HG03045 (cell line): ENCODE data around the gene TNIP1.

ENCODE experiments used
- ATAC-seq: cut with Tn5 transposase; IDR thresholded peaks from one replicate; pipeline ENCODE4 v1.9.1; 2021; ENCODE audit warnings: mild to moderate bottlenecking, moderate library complexity; ENCODE audit not compliant: unreplicated experiment

TNIP1 gene

GRCh38 chr5:151047814-151048425 lies 32.9 kb downstream of the TNIP1 start:
- no peak for ATAC-seq

- no peak for ATAC-seq
Measured at GRCh38 chr5:151042453-151043093, 38.3 kb downstream of the TNIP1 start.

GRCh38 chr5:151041577-151042268 lies 39.1 kb downstream of the TNIP1 start:
- ATAC-seq: no peak

- no peak for ATAC-seq
Measured at GRCh38 chr5:151040211-151040747, 40.6 kb downstream of the TNIP1 start.

- ATAC-seq: no peak
Measured at GRCh38 chr5:151039665-151040064, 41.2 kb downstream of the TNIP1 start.

- ATAC-seq: no peak
Measured at GRCh38 chr5:151038801-151039238, 42.0 kb downstream of the TNIP1 start.

- no peak for ATAC-seq
Measured at GRCh38 chr5:151038412-151038745, 42.5 kb downstream of the TNIP1 start.

- no peak for ATAC-seq
Measured at GRCh38 chr5:151037561-151038411, 43.0 kb downstream of the TNIP1 start.

GRCh38 chr5:151036556-151036955 lies 44.3 kb downstream of the TNIP1 start:
- no peak for ATAC-seq

- ATAC-seq: no peak
Measured at GRCh38 chr5:151034422-151035379, 46.1 kb downstream of the TNIP1 start.

GRCh38 chr5:151033217-151033934 lies 47.5 kb downstream of the TNIP1 start:
- ATAC-seq: no peak

- ATAC-seq: no peak
Measured at GRCh38 chr5:151031554-151031953, 49.3 kb downstream of the TNIP1 start.

- ATAC-seq: no peak
Measured at GRCh38 chr5:151030379-151030778, 50.5 kb downstream of the TNIP1 start.

- no peak for ATAC-seq
Measured at GRCh38 chr5:151030056-151030336, 50.8 kb downstream of the TNIP1 start.

GRCh38 chr5:151029179-151030055 lies 51.4 kb downstream of the TNIP1 start:
- no peak for ATAC-seq

GRCh38 chr5:151028717-151029116 lies 52.1 kb downstream of the TNIP1 start:
- ATAC-seq: no peak

GRCh38 chr5:151027961-151028479 lies 52.8 kb downstream of the TNIP1 start:
- no peak for ATAC-seq

GRCh38 chr5:151026679-151027078 lies 54.2 kb downstream of the TNIP1 start:
- ATAC-seq: no peak
